GM13976 (cell line): ENCODE results near the gene TAF7.

ENCODE experiments used
- DNase-seq: peaks from one replicate; pipeline ENCODE4 v3.0.0; 2012; ENCODE audit warnings: low spot score
- CTCF ChIP-seq: IDR thresholded peaks from 2 replicates; pipeline ENCODE4 v1.5.1; 2012; ENCODE audit warnings: borderline replicate concordance, mild to moderate bottlenecking; ENCODE audit not compliant: insufficient read depth; ENCODE audit errors: extremely low read depth, missing control alignments, control extremely low read depth
- in situ Hi-C: fragments of 300-500 bp; cut with MboI; formaldehyde crosslinking; loops from one replicate; pipeline ENCODE4 v1.12.0; 2022; ENCODE audit warnings: low sequenced_read_pairs, mixed read lengths, inconsistent platforms; ENCODE audit not compliant: unreplicated experiment

TAF7 gene

DNA sequence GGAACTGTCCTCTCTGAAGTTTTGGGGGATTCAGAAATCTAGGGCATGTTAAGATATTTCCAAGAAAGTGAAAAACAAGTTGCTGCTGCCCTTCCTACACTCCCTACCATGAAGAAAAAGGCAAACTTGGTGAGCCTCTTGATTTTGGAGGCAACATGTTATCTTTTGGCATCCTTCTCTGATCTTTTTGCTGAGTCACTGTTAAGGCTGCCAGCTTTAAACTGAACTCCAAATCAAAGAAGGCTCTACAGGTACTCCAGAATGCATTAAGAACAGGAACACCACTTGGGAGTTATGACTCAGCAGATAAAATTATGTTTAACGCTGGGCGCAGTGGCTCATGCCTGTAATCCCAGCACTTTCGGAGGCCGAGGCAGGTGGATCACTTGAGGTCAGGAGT, 51.4 kb downstream of the TAF7 start:
- DNase-seq: no peak
- in situ Hi-C loops: no loop called here
- TF ChIP-seq CTCF: no peak
